ENCODE results near the gene ARHGEF28. TPM values are rescaled to one million over a fixed set of nuclear protein-coding genes. Genes with fewer than 3 reads are reported as not detected.

Gene ARHGEF28
- total RNA-seq, 6 experiments from 2014 or later = 3.0 to 14.9 (median 6.4) TPM

DNA sequence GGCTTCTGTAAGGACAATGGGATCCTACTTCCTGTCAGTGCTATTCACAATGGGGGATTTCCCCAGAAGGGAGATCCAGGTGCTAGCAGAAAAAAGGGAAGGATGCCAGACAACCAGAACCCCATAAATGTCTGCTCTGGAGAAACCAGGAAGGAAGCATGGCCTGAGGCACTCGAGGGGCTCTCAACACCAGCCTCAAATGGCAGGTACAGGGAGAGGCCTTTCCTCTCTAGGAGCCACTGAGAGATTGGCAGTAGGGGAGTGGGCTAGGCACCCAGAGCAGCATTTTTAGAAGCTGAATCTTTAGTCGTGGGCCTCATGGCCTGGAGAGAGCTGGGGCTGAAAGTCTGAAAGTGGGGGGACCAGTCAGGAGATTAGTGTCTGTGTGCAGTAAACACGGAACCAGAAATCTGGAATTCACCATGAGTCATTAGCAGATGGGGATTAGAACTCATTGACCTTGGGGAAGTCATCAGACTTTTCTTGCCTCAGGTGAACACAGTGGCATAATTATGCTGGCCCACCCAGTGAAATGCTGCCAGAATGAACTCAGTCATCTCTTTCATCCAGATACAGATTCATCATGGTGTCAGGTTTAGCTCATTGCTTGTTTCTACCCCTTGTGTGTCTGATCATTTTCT is 28.3 kb downstream of the ARHGEF28 start:
- Histone ChIP-seq H3K36me3 (no peaks in the 10 kb centered on the region), H3K27ac (peak overlapping the region in 1 of 3 donors; percentile 64), H3K4me3 (no peak overlapping the region), H3K9me3 (no peaks in the 10 kb centered on the region), H3K4me1 (peaks cover 0 to 20% (median 4%) of the 10 kb centered on the region in 4 donors), H3K27me3 (no peaks in the 10 kb centered on the region)
- DNase-seq (no peak), ATAC-seq (peak in 1 of 4 donors; percentile 30)
- TF ChIP-seq POLR2A (IDR thresholded peaks at IDR 0.05) = no peak
- TF ChIP-seq, protein P1, sequence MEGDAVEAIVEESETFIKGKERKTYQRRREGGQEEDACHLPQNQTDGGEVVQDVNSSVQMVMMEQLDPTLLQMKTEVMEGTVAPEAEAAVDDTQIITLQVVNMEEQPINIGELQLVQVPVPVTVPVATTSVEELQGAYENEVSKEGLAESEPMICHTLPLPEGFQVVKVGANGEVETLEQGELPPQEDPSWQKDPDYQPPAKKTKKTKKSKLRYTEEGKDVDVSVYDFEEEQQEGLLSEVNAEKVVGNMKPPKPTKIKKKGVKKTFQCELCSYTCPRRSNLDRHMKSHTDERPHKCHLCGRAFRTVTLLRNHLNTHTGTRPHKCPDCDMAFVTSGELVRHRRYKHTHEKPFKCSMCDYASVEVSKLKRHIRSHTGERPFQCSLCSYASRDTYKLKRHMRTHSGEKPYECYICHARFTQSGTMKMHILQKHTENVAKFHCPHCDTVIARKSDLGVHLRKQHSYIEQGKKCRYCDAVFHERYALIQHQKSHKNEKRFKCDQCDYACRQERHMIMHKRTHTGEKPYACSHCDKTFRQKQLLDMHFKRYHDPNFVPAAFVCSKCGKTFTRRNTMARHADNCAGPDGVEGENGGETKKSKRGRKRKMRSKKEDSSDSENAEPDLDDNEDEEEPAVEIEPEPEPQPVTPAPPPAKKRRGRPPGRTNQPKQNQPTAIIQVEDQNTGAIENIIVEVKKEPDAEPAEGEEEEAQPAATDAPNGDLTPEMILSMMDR (IDR thresholded peaks at IDR 0.05) = no peak
- intact Hi-C loops (cut with DNase I) = no loop called here
- 44% methylated on average over 2 of the region's 3 CpGs for WGBS (ENCODE audit: insufficient coverage, low coverage, low lambda C conversion rate, missing lambda C conversion rate)

DNA sequence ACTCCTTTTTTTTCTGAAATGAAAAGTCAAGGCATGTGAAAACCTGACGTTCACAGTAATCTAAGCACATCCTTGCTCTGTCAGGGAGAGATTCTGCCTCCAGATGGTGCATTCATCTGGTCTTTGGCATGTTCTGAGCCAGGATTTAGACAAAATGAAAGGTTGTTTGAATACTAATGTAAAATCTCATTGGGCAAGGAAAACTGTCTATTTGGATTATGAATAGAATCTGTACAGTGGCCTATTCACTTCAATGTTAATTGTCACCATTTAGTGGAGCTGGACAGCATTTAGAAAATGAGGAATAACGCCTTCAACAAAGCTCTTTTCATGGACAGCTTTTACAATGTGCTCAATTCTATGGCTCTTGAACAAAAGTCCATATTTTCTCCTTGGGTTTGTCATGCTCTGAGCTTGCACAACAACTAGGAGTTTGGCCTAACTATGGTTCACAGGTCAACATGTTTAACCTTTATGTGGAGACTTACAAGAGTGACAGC is 28.9 kb downstream of the ARHGEF28 start:
- DNase-seq (no peak), ATAC-seq (peak; percentile 80 to 90 (median 84))
- Histone ChIP-seq H3K27me3 (no peaks in the 10 kb centered on the region), H3K4me1 (peaks cover 0 to 20% (median 4%) of the 10 kb centered on the region in 4 donors), H3K36me3 (no peaks in the 10 kb centered on the region), H3K9me3 (no peaks in the 10 kb centered on the region), H3K27ac (peak overlapping the region in 1 of 3 donors; percentile 64), H3K4me3 (no peak overlapping the region)
- 74% methylated on average over 2 of the region's 2 CpGs for WGBS (ENCODE audit: insufficient coverage, low coverage, low lambda C conversion rate, missing lambda C conversion rate)
- intact Hi-C loops (cut with DNase I) = no loop called here
- no peak for TF ChIP-seq POLR2A (IDR thresholded peaks at IDR 0.05)
- TF ChIP-seq, protein P1 (IDR thresholded peaks at IDR 0.05) = no peak

DNA sequence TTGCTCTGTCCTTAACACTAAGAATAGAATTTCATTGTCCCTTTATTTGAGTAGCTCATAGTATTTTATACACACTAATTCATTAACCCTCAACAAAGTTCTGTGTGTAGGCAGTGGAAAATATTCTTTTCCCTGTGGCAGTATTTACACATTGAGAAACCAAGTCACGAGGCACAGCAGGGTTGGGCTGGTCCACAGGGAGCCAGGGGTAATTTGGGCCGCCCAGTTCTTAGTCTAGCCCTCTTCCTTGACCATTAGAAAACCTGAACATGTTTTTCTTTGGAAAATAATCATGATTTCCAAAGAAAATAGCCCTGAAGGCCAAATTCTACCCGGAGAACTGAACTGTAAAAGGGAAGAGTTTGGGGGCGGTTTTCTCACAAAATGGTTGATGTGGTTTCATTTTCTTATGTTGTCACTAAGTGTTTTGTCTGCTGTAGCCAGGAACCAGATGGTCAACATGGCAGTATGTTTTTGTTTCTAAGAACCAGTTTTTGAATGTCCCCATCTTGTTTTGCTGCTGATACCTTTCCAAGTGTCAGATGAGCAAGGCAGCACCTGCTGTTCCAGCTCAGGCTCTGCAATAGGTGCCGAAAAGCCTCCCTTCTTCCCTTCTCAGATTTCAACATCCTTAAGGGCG is 29.6 kb downstream of the ARHGEF28 start:
- peak in 1 of 4 donors; percentile 69 for ATAC-seq
- intact Hi-C loops (cut with DNase I) = no loop called here
- H3K4me1 ChIP-seq = peaks cover 0 to 20% (median 4%) of the 10 kb centered on the region in 4 donors
- H3K4me3 ChIP-seq = no peak overlapping the region
- WGBS (ENCODE audit: insufficient coverage, low coverage, low lambda C conversion rate, missing lambda C conversion rate) = 70% methylated on average over 6 of the region's 6 CpGs
- DNase-seq = no peak
- no peaks in the 10 kb centered on the region for H3K27me3 ChIP-seq
- H3K9me3 ChIP-seq = no peaks in the 10 kb centered on the region
- TF ChIP-seq POLR2A (IDR thresholded peaks at IDR 0.05) = no peak
- TF ChIP-seq, protein P1 (IDR thresholded peaks at IDR 0.05) = no peak
- no peaks in the 10 kb centered on the region for H3K36me3 ChIP-seq
- H3K27ac ChIP-seq = peak overlapping the region in 1 of 3 donors; percentile 31

DNA sequence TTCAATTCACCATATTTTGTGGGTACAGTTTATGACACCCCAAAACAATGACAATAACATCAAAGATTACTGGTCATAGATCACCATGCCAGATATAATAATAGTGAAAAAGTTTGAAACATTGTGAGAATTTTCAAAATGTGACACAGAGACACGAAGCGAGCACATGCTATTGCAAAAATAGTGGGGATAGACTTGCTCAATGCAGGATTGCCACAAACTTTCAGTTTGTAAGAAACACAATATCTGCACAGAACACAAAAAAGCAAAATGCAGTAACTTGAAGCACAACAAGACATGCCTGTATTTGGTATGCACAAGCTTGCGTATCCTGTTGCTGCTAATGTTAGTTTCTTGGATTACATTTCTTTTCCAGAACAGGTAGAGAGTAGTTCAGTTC is 35.8 kb downstream of the ARHGEF28 start:
- intact Hi-C loops (cut with DNase I) = no loop called here
- H3K9me3 ChIP-seq = no peaks in the 10 kb centered on the region
- TF ChIP-seq, protein P1 (IDR thresholded peaks at IDR 0.05) = no peak
- TF ChIP-seq POLR2A (IDR thresholded peaks at IDR 0.05) = no peak
- H3K27me3 ChIP-seq = no peaks in the 10 kb centered on the region
- DNase-seq = no peak
- H3K4me1 ChIP-seq = peaks cover 0 to 41% (median 2%) of the 10 kb centered on the region in 4 donors
- H3K27ac ChIP-seq = peak overlapping the region in 1 of 3 donors; percentile 72
- no peak overlapping the region for H3K4me3 ChIP-seq
- 51% methylated on average over 3 of the region's 3 CpGs for WGBS (ENCODE audit: insufficient coverage, low coverage, low lambda C conversion rate, missing lambda C conversion rate)
- peak in 3 of 4 donors; percentile 12 to 27 (median 21) for ATAC-seq
- no peaks in the 10 kb centered on the region for H3K36me3 ChIP-seq

Measured in right lobe of liver (tissue), 6 donors.